HG03064 (cell line): ENCODE measurements around the gene RWDD3.

Experiments
- ATAC-seq: cut with Tn5 transposase; IDR thresholded peaks from one replicate; pipeline ENCODE4 v1.9.1; 2021; ENCODE audit warnings: low read depth; ENCODE audit not compliant: unreplicated experiment

The RWDD3 gene

GRCh38 chr1:95281781-95282517 is 47.9 kb downstream of the RWDD3 start:
- ATAC-seq: no peak

- no peak for ATAC-seq
Measured at GRCh38 chr1:95282518-95282895, 48.5 kb downstream of the RWDD3 start.

GRCh38 chr1:95284420-95284819 is 50.4 kb downstream of the RWDD3 start:
- no peak for ATAC-seq

- no peak for ATAC-seq
Measured at GRCh38 chr1:95286479-95286878, 52.5 kb downstream of the RWDD3 start.

GRCh38 chr1:95287081-95287480 is 53.1 kb downstream of the RWDD3 start:
- no peak for ATAC-seq

GRCh38 chr1:95287825-95288224 is 53.8 kb downstream of the RWDD3 start:
- ATAC-seq: no peak
